WTC11 (cell line): Measurements from ENCODE around the gene ZNF426.

ENCODE experiments used
- ATF2 ChIP-seq: sonication (generic); formaldehyde crosslinking; IDR thresholded peaks from 2 replicates; pipeline ENCODE4 v1.8.1; 2022; ENCODE audit warnings: low read depth, missing genetic modification reagents, borderline replicate concordance
- CTCF ChIP-seq: fragments of 200-600 bp; IDR thresholded peaks from 2 replicates; pipeline ENCODE4 v1.8.0; 2022; ENCODE audit warnings: antibody characterized with exemption
- FOXP4 ChIP-seq: sonication (generic); formaldehyde crosslinking; IDR thresholded peaks from 2 replicates; pipeline ENCODE4 v1.8.0; 2022; ENCODE audit warnings: mild to moderate bottlenecking, missing genetic modification reagents
- IRF2 ChIP-seq: sonication (generic); formaldehyde crosslinking; IDR thresholded peaks from 2 replicates; pipeline ENCODE4 v1.8.0; 2022; ENCODE audit warnings: low read depth, missing genetic modification reagents, borderline replicate concordance
- MYBL2 ChIP-seq: sonication (generic); formaldehyde crosslinking; IDR thresholded peaks from 2 replicates; pipeline ENCODE4 v1.8.1; 2023; ENCODE audit warnings: mild to moderate bottlenecking, moderate library complexity, missing genetic modification reagents
- NFE2L1 ChIP-seq: sonication (generic); formaldehyde crosslinking; IDR thresholded peaks from 2 replicates; pipeline ENCODE4 v1.8.1; 2023; ENCODE audit warnings: missing genetic modification reagents
- ZNF317 ChIP-seq: sonication (generic); formaldehyde crosslinking; IDR thresholded peaks from 2 replicates; pipeline ENCODE4 v1.8.1; 2023; ENCODE audit warnings: low read depth, mild to moderate bottlenecking, moderate library complexity, missing genetic modification reagents, borderline replicate concordance

GRCh38 chr19:9552536-9553274, 14.3 kb upstream of the ZNF426 start:
- TF ChIP-seq MYBL2 (CRISPR knock-in tag) (no peak), CTCF (no peak), ZNF317 (no peak), ATF2 (CRISPR knock-in tag) (no peak), NFE2L1 (CRISPR knock-in tag) (no peak), FOXP4 (CRISPR knock-in tag) (no peak), IRF2 (CRISPR knock-in tag) (no peak)
